Measurements from ENCODE around the gene TMEM255B.

TMEM255B gene

DNA sequence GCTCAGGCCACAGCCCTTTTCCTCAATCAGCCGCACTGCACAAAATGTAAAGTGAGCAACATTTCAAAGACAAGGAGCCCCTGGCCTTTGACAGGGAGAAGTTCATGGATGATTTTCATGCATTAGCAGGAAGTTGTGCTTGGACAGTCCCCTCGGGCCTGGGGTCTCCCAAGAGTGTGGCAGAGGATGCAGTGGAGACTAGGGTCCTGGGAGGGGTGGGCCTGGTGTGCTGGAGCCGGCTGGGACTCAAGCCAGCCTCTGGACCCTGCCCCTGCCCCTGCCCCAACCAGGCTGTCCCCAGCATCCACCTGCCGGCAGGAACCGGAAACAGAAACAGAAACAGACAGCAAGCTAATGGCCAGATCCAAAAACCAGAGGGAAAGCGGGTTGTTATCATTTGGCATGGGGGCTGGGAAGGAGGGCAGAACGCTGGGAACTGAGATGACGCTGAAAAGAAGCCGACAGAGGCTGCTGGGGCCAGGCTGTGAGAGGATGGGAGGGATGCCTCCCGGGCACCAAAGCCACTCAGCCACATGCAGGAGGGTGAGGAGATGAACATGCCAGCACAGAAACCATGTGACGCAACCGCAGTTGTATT is 102.5 kb downstream of the TMEM255B start:
- no peak for DNase-seq (ENCODE audit: low spot score)

DNA sequence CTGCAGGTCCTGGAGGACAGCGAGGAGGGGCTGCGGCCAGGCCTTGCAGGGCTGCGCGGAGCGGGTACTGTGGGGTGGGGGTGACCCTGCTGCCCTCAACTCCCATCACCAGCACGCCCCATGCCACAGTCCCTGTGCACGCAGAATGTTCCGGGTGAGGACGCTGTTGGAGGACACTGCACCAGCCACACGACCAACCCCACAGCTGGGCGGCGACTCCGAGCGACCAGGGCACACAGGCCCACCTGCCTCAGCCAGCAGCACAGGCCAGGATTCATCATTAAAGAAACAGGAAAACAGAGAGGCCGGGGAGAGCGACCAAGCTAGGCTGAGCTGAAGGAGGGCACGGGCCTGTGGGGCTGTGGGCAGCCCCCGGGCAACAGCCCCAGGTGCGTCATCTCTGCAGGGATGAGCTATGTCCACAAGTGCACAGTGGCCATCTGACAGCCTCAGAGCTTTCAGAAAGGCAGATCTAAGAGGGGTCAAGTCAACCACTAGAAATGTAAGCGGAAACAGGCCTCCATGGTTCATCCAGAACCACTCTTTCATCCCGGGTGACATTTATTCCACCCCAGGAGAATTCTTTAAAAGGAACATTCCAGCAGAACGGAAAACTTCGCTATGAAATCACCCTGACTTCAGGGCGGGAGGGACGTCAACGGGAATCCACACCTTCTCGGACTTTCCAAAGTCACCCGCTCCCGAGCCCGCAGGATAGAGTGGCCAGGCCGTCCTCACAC is 103.3 kb downstream of the TMEM255B start:
- no peak for DNase-seq (ENCODE audit: low spot score)

DNA sequence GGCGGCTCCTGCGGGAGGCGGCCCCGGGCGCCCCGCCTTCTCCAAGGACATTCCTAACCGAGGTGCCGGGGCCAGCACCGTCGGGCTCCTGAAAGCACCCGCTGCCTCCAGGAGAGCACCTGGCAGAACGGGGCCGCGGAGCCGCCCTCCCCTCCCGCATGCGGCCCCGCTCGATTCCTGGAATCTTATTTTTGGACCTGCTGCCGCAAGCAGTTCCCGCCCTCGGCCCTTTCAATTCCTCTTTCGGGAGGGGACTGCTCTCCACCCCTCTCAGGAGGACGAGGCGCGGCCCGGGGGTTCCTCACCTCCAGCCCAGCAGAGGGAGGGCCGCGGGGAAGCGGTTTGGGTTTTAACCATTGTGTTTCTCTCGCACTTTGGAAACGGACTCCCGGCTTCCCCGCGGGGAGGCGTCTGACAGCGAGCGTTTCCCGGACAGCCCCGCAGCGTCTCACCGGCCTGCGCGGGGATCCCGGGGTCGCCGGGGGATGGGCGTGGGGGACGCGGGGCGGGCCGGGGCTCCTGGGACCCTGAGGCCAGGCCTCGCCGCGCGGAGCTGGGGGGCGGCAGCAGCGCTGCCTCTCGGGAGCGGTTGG is 104.0 kb downstream of the TMEM255B start:
- no peak for DNase-seq (ENCODE audit: low spot score)

DNA sequence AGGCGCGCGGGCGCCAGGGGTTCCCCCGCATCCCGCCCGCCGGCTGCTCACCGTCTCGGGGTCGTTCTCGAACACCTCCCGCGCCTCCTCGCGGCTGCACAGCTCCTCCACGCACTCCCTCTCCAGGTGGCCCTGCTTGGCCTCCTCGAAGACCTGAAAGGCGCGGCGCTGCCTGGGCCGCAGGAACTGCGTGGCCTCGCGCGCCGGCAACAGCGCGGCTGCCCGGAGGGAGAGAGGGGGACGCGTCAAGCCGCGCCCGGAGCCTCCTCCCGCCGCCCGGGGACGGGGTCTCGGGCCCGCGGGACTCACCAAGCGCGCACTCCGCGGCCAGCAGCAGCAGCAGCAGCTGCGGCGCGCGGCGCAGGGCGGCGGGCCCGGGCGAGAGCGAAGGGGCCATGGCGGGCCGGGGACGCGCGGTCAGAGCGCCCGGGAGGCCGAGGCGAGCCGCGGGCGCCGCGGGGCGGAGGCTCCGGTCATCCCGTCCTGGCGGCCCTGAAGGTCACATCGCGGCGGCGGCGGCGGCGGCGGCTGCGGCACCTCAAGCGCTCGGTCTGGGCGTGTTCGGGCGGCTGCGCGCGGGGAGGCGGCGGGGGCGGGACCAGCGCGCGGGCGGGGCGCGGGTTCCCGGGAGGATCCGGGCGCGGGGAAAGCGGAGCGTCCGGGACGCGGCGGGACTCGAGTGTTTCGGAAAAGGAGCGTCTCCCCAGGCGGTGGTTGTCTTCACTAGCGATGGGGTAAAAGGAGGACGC is 104.7 kb downstream of the TMEM255B start, which contains the start of gene GAS6:
GAS6 (minus strand) TSS at position 553 of the 749 bp plus-strand sequence; CDS start at position 397, 156 bp downstream.
- no peak for DNase-seq (ENCODE audit: low spot score)

DNA sequence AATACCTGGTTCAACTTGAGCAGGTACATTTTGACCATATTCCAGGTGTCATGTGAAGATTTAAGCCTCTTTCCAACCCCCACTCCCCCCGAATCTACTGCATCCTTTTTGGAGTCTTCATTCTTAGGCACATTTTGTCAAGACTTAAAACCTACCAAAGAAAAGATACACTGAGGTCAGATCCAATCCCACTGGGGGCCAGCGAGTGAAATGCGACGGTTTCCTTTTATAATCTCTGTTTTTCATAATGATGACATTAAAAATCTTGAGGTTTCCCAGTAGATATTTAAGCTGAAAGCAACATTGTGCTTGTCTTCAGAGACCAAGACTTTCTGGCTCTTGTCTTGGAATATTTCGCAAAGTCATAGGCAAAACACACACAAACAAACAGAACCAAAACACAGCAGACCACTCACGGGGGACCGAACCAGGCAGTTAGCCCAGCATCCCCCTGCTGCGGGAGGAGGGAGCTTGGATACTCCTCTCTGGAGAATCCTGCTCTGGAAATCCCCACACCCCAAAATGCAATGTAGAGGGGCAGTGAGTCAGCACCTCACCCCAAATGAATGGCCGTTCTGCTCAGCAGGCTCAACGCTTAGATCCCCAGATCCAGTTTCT is 105.4 kb downstream of the TMEM255B start:
- DNase-seq (ENCODE audit: low spot score): no peak

DNA sequence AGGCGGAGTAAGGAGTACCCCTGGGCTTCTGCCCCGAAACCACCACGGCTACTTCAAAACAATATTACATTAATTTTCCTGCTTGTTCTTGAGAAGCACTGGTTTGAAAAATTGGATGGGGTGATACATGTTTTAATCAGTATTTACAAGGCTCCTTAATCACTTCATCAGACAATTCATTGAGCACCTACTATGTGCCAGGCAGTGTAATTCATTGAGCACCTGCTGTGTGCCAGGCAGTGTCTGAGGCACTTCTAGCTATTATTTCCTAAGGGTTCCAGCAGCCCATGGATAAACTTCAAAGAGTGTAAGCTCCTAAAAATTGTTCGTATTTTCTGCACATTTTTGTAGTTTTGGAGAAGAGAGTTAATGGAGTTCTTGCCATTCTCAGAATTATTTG is 106.4 kb downstream of the TMEM255B start:
- DNase-seq (ENCODE audit: low spot score): no peak

Data from NAMALWA (cell line).